ENCODE results near the gene SLC22A17.

DNA sequence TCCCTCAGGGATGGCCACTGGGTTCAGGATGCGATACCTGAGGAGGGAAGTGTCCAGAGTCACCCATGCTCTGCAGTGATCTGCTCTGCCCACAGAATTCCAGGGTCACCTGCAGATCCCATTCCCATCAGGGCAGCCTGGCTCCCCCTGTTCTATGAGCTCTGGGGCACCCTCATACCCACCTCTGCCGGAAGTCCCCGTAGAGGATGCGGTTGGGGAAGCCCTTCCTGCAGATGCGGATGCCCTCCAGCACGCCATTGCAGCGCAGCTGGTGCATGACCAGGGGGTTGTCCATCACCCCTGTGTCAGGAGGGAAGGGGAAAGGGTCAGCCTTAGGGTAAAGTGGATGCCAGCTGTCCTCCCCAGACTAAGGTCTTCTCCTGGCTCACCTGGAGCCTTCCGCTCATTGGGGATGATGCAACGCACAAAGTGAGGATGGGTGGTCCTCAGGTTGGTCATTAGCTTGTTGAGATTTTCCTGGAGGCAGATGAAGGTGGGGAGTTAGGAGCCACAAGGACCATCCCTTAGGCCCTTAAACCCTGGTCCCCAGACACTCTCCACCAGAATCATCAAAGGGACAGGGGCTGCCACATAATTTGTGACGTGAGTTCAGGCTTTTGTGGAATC lies 44.2 kb upstream of the SLC22A17 start:
- TF ChIP-seq CBX5 (IDR thresholded peaks at IDR 0.05; ENCODE audit: low read depth, low read length), result no peak
- TF ChIP-seq, protein P1, sequence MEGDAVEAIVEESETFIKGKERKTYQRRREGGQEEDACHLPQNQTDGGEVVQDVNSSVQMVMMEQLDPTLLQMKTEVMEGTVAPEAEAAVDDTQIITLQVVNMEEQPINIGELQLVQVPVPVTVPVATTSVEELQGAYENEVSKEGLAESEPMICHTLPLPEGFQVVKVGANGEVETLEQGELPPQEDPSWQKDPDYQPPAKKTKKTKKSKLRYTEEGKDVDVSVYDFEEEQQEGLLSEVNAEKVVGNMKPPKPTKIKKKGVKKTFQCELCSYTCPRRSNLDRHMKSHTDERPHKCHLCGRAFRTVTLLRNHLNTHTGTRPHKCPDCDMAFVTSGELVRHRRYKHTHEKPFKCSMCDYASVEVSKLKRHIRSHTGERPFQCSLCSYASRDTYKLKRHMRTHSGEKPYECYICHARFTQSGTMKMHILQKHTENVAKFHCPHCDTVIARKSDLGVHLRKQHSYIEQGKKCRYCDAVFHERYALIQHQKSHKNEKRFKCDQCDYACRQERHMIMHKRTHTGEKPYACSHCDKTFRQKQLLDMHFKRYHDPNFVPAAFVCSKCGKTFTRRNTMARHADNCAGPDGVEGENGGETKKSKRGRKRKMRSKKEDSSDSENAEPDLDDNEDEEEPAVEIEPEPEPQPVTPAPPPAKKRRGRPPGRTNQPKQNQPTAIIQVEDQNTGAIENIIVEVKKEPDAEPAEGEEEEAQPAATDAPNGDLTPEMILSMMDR (IDR thresholded peaks at IDR 0.05; ENCODE audit: control extremely low read depth in 1 of 3, insufficient read depth in 1 of 3, low read depth in 1 of 3, low read length in 3 of 3), result no peak
- no peak for TF ChIP-seq POLR2AphosphoS5 (IDR thresholded peaks at IDR 0.05; ENCODE audit: low read depth, low read length)
- TF ChIP-seq ZNF274 (IDR thresholded peaks at IDR 0.05; ENCODE audit: borderline replicate concordance, extremely low read depth, low read length), result no peak
- TF ChIP-seq RFX5 (IDR thresholded peaks at IDR 0.05; ENCODE audit: borderline replicate concordance, low read depth, low read length), result no peak
- TF ChIP-seq RAD21 (IDR thresholded peaks at IDR 0.05 in 1 of 2, conservative IDR thresholded peaks at IDR 0.05 in 1 of 2; ENCODE audit: low read depth in 2 of 2, low read length in 2 of 2), result no peak
- TF ChIP-seq TCF12 (IDR thresholded peaks at IDR 0.05; ENCODE audit: low read depth, low read length), result no peak
- TF ChIP-seq GABPA (IDR thresholded peaks at IDR 0.05; ENCODE audit: borderline replicate concordance, insufficient read depth, low read length), result no peak
- no peak for TF ChIP-seq GTF2F1 (IDR thresholded peaks at IDR 0.05; ENCODE audit: borderline replicate concordance, low read depth, low read length)

All from H1 (cell line).